ENCODE data around the gene RBMY1A1.
"Not testable (repeated sequence)": the region's sequence is repeated elsewhere in the genome, so short reads cannot be mapped to it uniquely, and the experiment has no call there.

Gene RBMY1A1

GRCh38 chrY:21534579-21534978, at the start of gene RBMY1A1:
RBMY1A1 (plus strand) TSS chrY:21534879; CDS start chrY:21536892, 2,013 bp downstream.
- DNase-seq: not testable (repeated sequence)

GRCh38 chrY:21511038-21511437, 23.6 kb upstream of the RBMY1A1 start, which contains the start of gene RBMY1B:
RBMY1B (plus strand) TSS chrY:21511338; CDS start chrY:21513351, 2,013 bp downstream.
- DNase-seq: not testable (repeated sequence)

- DNase-seq: not testable (repeated sequence)
Measured at GRCh38 chrY:21559316-21559984, 24.8 kb downstream of the RBMY1A1 start.

- no peak for DNase-seq
Measured at GRCh38 chrY:21585449-21585848, 50.8 kb downstream of the RBMY1A1 start.

- DNase-seq: not testable (repeated sequence)
Measured at GRCh38 chrY:21586454-21586853, 51.8 kb downstream of the RBMY1A1 start.

- DNase-seq: no peak
Measured at GRCh38 chrY:21592059-21592458, 57.4 kb downstream of the RBMY1A1 start.

GRCh38 chrY:21596287-21596686, 61.6 kb downstream of the RBMY1A1 start:
- not testable (repeated sequence) for DNase-seq

Data from GOT3 (cell line).